ENCODE data around the gene TMPRSS11A. TPM values are rescaled to one million over a fixed set of nuclear protein-coding genes. Genes with fewer than 3 reads are reported as not detected.

TMPRSS11A gene
- total RNA-seq, 1 donor from 2014 or later, result not detected

DNA sequence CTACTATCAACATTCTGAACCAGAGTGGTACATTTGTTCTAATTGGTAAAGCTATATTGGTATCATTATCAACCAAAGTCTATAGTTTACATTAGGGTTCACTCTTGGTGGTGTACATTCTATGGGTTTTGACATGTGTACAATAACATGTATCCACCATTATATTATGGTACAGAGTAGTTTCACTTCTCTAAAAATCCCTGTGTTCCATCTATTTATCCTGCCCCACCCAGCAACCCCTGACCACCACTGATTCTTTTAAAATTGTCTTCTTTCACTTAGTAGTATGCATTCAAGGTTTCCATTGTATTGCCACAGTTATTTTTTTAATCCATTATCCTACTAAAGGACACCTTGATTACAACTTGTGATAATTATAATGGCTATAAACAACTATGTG, 64.2 kb downstream of the TMPRSS11A start:
- no peaks in the 10 kb centered on the region for H3K4me1 Mint-ChIP-seq (ENCODE audit: unreplicated experiment)
- DNase-seq (ENCODE audit: low spot score), result no peak
- no peaks in the 10 kb centered on the region for H3K36me3 Mint-ChIP-seq (ENCODE audit: low read depth, unreplicated experiment)
- H3K9me3 Mint-ChIP-seq (ENCODE audit: unreplicated experiment), result no peaks in the 10 kb centered on the region
- no peaks in the 10 kb centered on the region for H3K27me3 Mint-ChIP-seq (ENCODE audit: unreplicated experiment)
- H3K27ac Mint-ChIP-seq (ENCODE audit: unreplicated experiment), result no peak overlapping the region
- TF ChIP-seq, protein P1, sequence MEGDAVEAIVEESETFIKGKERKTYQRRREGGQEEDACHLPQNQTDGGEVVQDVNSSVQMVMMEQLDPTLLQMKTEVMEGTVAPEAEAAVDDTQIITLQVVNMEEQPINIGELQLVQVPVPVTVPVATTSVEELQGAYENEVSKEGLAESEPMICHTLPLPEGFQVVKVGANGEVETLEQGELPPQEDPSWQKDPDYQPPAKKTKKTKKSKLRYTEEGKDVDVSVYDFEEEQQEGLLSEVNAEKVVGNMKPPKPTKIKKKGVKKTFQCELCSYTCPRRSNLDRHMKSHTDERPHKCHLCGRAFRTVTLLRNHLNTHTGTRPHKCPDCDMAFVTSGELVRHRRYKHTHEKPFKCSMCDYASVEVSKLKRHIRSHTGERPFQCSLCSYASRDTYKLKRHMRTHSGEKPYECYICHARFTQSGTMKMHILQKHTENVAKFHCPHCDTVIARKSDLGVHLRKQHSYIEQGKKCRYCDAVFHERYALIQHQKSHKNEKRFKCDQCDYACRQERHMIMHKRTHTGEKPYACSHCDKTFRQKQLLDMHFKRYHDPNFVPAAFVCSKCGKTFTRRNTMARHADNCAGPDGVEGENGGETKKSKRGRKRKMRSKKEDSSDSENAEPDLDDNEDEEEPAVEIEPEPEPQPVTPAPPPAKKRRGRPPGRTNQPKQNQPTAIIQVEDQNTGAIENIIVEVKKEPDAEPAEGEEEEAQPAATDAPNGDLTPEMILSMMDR (IDR thresholded peaks at IDR 0.05; ENCODE audit: unreplicated experiment), result no peak
- no peak overlapping the region for H3K4me3 Mint-ChIP-seq (ENCODE audit: unreplicated experiment)

DNA sequence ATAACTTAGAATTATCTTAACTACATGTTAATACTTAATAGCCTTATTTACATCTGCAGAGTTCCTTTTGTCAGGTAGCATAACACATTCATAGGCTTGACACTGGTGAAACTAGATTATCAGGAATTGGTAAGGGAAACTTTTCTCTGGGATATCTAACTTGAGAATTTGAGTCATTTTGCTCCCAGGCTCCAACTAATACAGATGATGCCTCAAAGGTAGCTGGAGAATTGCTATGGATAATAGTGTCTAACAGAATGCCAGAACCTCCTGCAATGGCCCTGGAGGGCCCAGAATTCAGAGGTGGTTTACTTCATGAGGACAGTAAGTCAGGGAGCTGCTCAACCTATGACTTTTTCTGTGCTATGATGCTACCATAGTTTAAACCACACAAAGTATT, 65.6 kb downstream of the TMPRSS11A start:
- no peak for DNase-seq (ENCODE audit: low spot score)
- Mint-ChIP-seq H3K4me1 (ENCODE audit: unreplicated experiment) (no peaks in the 10 kb centered on the region), H3K9me3 (ENCODE audit: unreplicated experiment) (no peaks in the 10 kb centered on the region), H3K36me3 (ENCODE audit: low read depth, unreplicated experiment) (no peaks in the 10 kb centered on the region), H3K27me3 (ENCODE audit: unreplicated experiment) (no peaks in the 10 kb centered on the region), H3K4me3 (ENCODE audit: unreplicated experiment) (no peak overlapping the region), H3K27ac (ENCODE audit: unreplicated experiment) (no peak overlapping the region)
- TF ChIP-seq, protein P1 (IDR thresholded peaks at IDR 0.05; ENCODE audit: unreplicated experiment), result no peak

DNA sequence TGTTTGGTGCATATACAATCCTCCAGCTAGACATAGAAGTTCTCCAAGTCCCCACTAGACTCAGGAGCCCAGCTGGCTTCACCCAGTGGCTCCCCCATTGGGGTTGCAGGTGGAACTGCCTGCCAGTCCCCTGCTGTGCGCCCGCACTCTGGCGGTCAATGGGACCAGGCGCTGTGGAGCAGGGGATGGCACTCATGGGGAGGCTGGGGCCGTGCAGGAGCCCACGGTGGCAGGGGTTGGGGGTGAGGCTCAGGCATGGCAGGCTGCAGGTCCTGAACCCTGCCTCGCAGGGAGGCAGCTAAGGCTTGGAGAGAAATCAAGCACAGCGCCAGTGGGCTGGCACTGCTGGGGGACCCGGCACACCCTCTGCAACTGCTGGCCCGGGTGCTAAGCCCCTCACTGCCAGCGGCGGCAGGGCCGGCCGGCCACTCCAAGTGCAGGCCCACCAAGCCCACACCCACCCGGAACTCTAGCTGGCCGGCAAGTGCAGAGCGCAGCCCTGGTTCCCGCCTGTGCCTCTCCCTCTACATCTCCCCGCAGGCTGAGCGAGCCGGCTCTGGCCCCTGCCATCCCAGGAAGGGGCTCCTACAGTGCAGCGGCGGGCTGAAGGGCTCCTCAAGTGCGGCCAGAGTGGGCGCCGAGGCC, 66.8 kb downstream of the TMPRSS11A start:
- Mint-ChIP-seq H3K4me3 (ENCODE audit: unreplicated experiment) (no peak overlapping the region), H3K9me3 (ENCODE audit: unreplicated experiment) (no peaks in the 10 kb centered on the region), H3K27ac (ENCODE audit: unreplicated experiment) (no peak overlapping the region), H3K4me1 (ENCODE audit: unreplicated experiment) (no peaks in the 10 kb centered on the region), H3K36me3 (ENCODE audit: low read depth, unreplicated experiment) (no peaks in the 10 kb centered on the region), H3K27me3 (ENCODE audit: unreplicated experiment) (no peaks in the 10 kb centered on the region)
- TF ChIP-seq, protein P1 (IDR thresholded peaks at IDR 0.05; ENCODE audit: unreplicated experiment), result no peak
- no peak for DNase-seq (ENCODE audit: low spot score)

DNA sequence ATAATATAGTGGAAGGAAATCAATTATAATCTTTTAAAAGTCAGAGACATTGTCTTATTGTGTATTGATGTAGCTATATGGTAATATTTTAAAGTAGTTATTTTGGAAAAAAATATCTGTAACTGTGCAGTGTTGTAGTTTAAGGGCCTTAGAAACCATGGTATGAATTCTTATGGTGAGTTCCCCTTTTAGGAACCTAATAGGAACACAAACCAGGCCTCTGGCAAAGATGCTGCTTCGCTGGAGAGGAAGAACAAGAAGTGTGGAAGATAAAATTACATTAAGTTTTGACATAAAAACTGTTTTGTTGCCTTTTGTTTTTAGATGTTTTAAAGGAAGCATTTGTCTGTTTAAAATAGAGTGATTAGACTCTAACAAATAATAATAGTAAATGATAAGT, 68.6 kb downstream of the TMPRSS11A start:
- Mint-ChIP-seq H3K36me3 (ENCODE audit: low read depth, unreplicated experiment) (no peaks in the 10 kb centered on the region), H3K27me3 (ENCODE audit: unreplicated experiment) (no peaks in the 10 kb centered on the region), H3K4me1 (ENCODE audit: unreplicated experiment) (no peaks in the 10 kb centered on the region), H3K4me3 (ENCODE audit: unreplicated experiment) (no peak overlapping the region), H3K27ac (ENCODE audit: unreplicated experiment) (no peak overlapping the region), H3K9me3 (ENCODE audit: unreplicated experiment) (no peaks in the 10 kb centered on the region)
- no peak for DNase-seq (ENCODE audit: low spot score)
- TF ChIP-seq, protein P1 (IDR thresholded peaks at IDR 0.05; ENCODE audit: unreplicated experiment), result no peak

DNA sequence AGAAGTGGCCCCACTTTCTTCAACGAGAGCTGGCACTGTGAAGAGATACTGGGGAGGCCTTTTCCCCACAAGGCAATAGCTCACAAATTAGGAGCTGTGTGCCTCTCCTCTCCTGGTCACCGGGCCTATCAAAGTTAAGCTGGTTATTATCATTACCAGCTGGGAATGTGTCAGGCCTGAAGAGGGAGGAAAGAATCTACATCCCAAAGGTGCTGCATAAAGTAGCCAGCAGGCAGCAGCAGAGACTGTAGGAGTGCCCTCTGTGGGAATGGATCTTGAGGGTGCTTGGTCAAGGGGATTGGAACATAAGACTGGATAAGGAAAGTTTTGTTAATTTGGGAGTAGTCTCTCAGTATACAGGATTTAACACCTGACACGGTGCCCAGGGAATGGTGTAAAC, 70.4 kb downstream of the TMPRSS11A start:
- no peaks in the 10 kb centered on the region for H3K9me3 Mint-ChIP-seq (ENCODE audit: unreplicated experiment)
- H3K36me3 Mint-ChIP-seq (ENCODE audit: low read depth, unreplicated experiment), result no peaks in the 10 kb centered on the region
- TF ChIP-seq, protein P1 (IDR thresholded peaks at IDR 0.05; ENCODE audit: unreplicated experiment), result no peak
- no peaks in the 10 kb centered on the region for H3K4me1 Mint-ChIP-seq (ENCODE audit: unreplicated experiment)
- no peak overlapping the region for H3K4me3 Mint-ChIP-seq (ENCODE audit: unreplicated experiment)
- DNase-seq (ENCODE audit: low spot score), result no peak
- H3K27me3 Mint-ChIP-seq (ENCODE audit: unreplicated experiment), result no peaks in the 10 kb centered on the region
- no peak overlapping the region for H3K27ac Mint-ChIP-seq (ENCODE audit: unreplicated experiment)
